NCI-H2196 (cell line): ENCODE data around the gene NIPSNAP2.
"Not testable (repeated sequence)": the region's sequence is repeated elsewhere in the genome, so short reads cannot be mapped to it uniquely, and the experiment has no call there.

ENCODE experiments used
- DNase-seq: peaks from one replicate; lab custom pipeline; 2025; ENCODE audit not compliant: unreplicated experiment; lab: John Stamatoyannopoulos, UW

The NIPSNAP2 gene

DNA sequence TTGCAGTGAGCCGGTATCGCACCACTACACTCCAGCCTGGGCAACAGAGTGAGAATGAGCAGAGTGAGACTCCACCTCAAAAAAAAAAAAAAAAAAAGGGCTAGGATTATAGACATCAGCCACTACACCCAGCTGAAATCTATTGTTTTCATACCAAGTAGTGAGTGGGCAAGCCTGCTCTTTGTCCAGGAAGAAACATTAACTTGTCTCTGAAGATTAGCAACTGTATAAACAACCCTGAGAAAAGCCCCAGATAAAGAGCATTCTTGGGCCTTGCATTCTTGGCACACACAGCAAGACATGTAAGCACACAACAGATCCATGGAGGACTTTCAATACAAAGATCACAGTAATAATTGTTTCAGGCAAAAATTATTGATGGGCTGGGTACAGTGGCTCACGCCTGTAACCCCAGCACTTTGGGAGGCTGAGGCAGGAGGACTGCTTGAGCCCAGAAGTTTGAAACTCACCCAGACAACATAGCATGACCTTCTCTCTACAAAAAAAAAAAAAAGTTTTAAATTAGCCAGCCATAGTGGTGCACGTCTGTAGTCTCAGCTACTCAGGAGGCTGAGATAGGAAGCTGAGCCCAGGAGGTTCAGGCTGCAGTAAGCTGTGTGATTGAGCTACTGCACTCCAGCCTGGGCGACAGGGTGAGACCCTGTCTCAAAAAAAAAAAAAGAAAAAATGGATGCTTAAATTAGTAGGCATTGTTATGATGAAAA, 82.5 kb downstream of the NIPSNAP2 start:
- DNase-seq, result peak; percentile 40

- not testable (repeated sequence) for DNase-seq
Measured at GRCh38 chr7:56047446-56048116, 83.2 kb downstream of the NIPSNAP2 start.

DNA sequence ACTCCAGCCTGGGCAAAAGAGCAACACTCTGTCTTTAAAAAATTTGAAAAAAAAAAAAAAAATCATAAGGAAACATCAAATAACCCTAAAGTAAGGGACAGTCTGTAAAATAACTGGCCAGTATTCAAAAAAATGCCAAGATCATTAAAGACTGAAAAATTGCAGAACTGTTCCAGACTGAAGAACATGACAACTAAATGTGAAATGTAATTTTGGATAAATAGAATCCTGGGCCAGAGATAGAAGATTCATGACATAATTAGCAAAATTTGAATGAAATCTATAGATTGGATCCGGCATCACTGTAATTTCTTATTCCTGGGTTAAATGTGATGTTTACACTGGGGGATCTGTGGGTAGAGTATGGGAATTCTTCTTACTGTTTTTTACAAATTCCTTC, 83.9 kb downstream of the NIPSNAP2 start:
- no peak for DNase-seq

DNA sequence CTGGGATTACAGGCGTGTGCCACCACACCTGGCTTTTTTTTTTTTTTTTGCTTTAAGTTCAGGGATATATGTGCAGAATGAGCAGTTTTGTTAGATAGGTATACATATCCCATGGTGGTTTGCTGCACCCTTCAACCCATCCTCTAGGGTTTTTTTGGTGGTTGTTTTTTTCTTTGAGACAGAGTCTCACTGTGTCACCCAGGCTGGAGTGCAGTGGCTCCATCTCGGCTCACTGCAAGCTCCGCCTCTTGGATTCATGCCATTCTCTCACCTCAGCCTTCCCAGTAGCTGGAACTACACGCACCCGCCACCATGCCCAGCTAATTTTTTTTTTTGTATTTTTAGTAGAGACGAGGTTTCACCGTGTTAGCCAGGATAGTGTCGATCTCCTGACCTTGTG, 84.4 kb downstream of the NIPSNAP2 start:
- DNase-seq, result peak; percentile 72
